ENCODE data around the gene NFIX. TPM values are rescaled to one million over a fixed set of nuclear protein-coding genes. Genes with fewer than 3 reads are reported as not detected.

NFIX gene
- total RNA-seq, 1 experiment from 2014 or later, result 69.7 TPM

GRCh38 chr19:13066933-13067807 is 71.9 kb downstream of the NFIX start:
- Histone ChIP-seq H3K36me3 (ENCODE audit: insufficient read depth, low read length, poor library complexity, severe bottlenecking) (no peaks in the 10 kb centered on the region), H3K9me3 (ENCODE audit: low read depth, low read length, poor library complexity, severe bottlenecking) (no peaks in the 10 kb centered on the region), H3K4me3 (ENCODE audit: low read depth, low read length, poor library complexity, severe bottlenecking) (no peak overlapping the region), H3K27ac (ENCODE audit: low read depth, low read length, poor library complexity, severe bottlenecking) (no peak overlapping the region), H3K27me3 (replicated peaks; ENCODE audit: insufficient read depth, low read depth, low read length, poor library complexity) (no peaks in the 10 kb centered on the region), H3K4me1 (ENCODE audit: insufficient read depth, low read length, poor library complexity, severe bottlenecking) (no peaks in the 10 kb centered on the region)
- intact Hi-C loops (cut with micrococcal nuclease; ENCODE audit: unreplicated experiment), result no loop called here
- no TSS peak for BruUV-seq (replicated peaks)
- CTCF ChIA-PET, result interaction anchor here (0.7 kb wide), 1 partner anchor 10 kb away, joined by 3 read pairs; no protein-coding TSS in a partner anchor
- DNase-seq (ENCODE audit: low spot score), result no peak
- POLR2A ChIA-PET (ENCODE audit: low non-redundant PET), result no interaction called here
- TF ChIP-seq EZH2 (IDR thresholded peaks at IDR 0.05; ENCODE audit: borderline replicate concordance, low read depth, low read length, poor library complexity, severe bottlenecking), result no peak
- TF ChIP-seq CTCF (conservative IDR thresholded peaks at IDR 0.05; ENCODE audit: low read depth, low read length), result no peak

GRCh38 chr19:13068085-13068846 is 73.0 kb downstream of the NFIX start:
- H3K4me1 ChIP-seq (ENCODE audit: insufficient read depth, low read length, poor library complexity, severe bottlenecking), result no peaks in the 10 kb centered on the region
- DNase-seq (ENCODE audit: low spot score), result no peak
- H3K4me3 ChIP-seq (ENCODE audit: low read depth, low read length, poor library complexity, severe bottlenecking), result no peak overlapping the region
- intact Hi-C loops (cut with micrococcal nuclease; ENCODE audit: unreplicated experiment), result no loop called here
- TF ChIP-seq EZH2 (IDR thresholded peaks at IDR 0.05; ENCODE audit: borderline replicate concordance, low read depth, low read length, poor library complexity, severe bottlenecking) (no peak), CTCF (conservative IDR thresholded peaks at IDR 0.05; ENCODE audit: low read depth, low read length) (no peak)
- H3K27me3 ChIP-seq (replicated peaks; ENCODE audit: insufficient read depth, low read depth, low read length, poor library complexity), result no peaks in the 10 kb centered on the region
- no TSS peak for BruUV-seq (replicated peaks)
- peaks cover 2% of the 10 kb centered on the region for H3K36me3 ChIP-seq (ENCODE audit: insufficient read depth, low read length, poor library complexity, severe bottlenecking)
- ChIA-PET CTCF (no interaction called here), POLR2A (ENCODE audit: low non-redundant PET) (interaction anchor here (0.7 kb wide), 1 partner anchor 113 kb away, joined by 8 read pairs; no protein-coding TSS in a partner anchor)
- H3K9me3 ChIP-seq (ENCODE audit: low read depth, low read length, poor library complexity, severe bottlenecking), result no peaks in the 10 kb centered on the region
- no peak overlapping the region for H3K27ac ChIP-seq (ENCODE audit: low read depth, low read length, poor library complexity, severe bottlenecking)

GRCh38 chr19:13069415-13070359 is 74.4 kb downstream of the NFIX start:
- Histone ChIP-seq H3K27ac (ENCODE audit: low read depth, low read length, poor library complexity, severe bottlenecking) (no peak overlapping the region), H3K4me1 (ENCODE audit: insufficient read depth, low read length, poor library complexity, severe bottlenecking) (no peaks in the 10 kb centered on the region), H3K36me3 (ENCODE audit: insufficient read depth, low read length, poor library complexity, severe bottlenecking) (peaks cover 11% of the 10 kb centered on the region), H3K9me3 (ENCODE audit: low read depth, low read length, poor library complexity, severe bottlenecking) (no peaks in the 10 kb centered on the region), H3K27me3 (replicated peaks; ENCODE audit: insufficient read depth, low read depth, low read length, poor library complexity) (no peaks in the 10 kb centered on the region), H3K4me3 (ENCODE audit: low read depth, low read length, poor library complexity, severe bottlenecking) (no peak overlapping the region)
- intact Hi-C loops (cut with micrococcal nuclease; ENCODE audit: unreplicated experiment), result no loop called here
- ChIA-PET CTCF (interaction anchor here (0.6 kb wide), 1 partner anchor 22 kb away, joined by 8 read pairs; no protein-coding TSS in a partner anchor), POLR2A (ENCODE audit: low non-redundant PET) (no interaction called here)
- no peak for DNase-seq (ENCODE audit: low spot score)
- no TSS peak for BruUV-seq (replicated peaks)
- TF ChIP-seq EZH2 (IDR thresholded peaks at IDR 0.05; ENCODE audit: borderline replicate concordance, low read depth, low read length, poor library complexity, severe bottlenecking) (no peak), CTCF (conservative IDR thresholded peaks at IDR 0.05; ENCODE audit: low read depth, low read length) (no peak)

All from A673 (cell line).